Bronchial epithelial cell (primary cell): ENCODE measurements around the gene ADAMTS17. TPM values are rescaled to one million over a fixed set of nuclear protein-coding genes. Genes with fewer than 3 reads are reported as not detected.
A peak's percentile ranks its signal among the peaks of the same experiment; 100 is the strongest.

Experiments used
- DNase-seq: peaks from one replicate; pipeline ENCODE4 v3.0.0-alpha.2; 2010; ENCODE audit warnings: low read depth
- FAIRE-seq: peaks from 2 replicates; lab custom pipeline; 2011; peaks lifted over from hg19 to GRCh38; lab: Jason Lieb, UNC
- H3K27me3 ChIP-seq: 2 replicates; pipeline ENCODE4 v1.5.1; 2011; ENCODE audit warnings: low read length; ENCODE audit not compliant: control insufficient read depth, insufficient read depth
- H3K36me3 ChIP-seq: 2 replicates; pipeline ENCODE4 v1.5.1; 2011; ENCODE audit warnings: low read length; ENCODE audit not compliant: control insufficient read depth, insufficient read depth
- H3K4me3 ChIP-seq: 2 replicates; pipeline ENCODE4 v1.5.1; 2011; ENCODE audit warnings: mild to moderate bottlenecking, low read depth, low read length, control low read depth
- total RNA-seq: library from RNA; depleted of rRNA; stranded (reverse); fragments of >200 nt; gene quantifications from 2 replicates; pipeline ENCODE4 v1.2.1, GENCODE V29; 2014
- TF ChIP-seq, protein P1 (sequence below): IDR thresholded peaks from 2 replicates; pipeline ENCODE4 v1.5.1; 2011; ENCODE audit warnings: mild to moderate bottlenecking, moderate library complexity, low read length, control low read depth, inconsistent platforms; ENCODE audit not compliant: insufficient read depth, severe bottlenecking

Gene ADAMTS17
- total RNA-seq, 1 donor from 2014 or later = 1.1 TPM

- DNase-seq (no peak), FAIRE-seq (peak; percentile 70)
- H3K4me3 ChIP-seq = no peak overlapping the region
- H3K27me3 ChIP-seq = no peaks in the 10 kb centered on the region
- TF ChIP-seq, protein P1, sequence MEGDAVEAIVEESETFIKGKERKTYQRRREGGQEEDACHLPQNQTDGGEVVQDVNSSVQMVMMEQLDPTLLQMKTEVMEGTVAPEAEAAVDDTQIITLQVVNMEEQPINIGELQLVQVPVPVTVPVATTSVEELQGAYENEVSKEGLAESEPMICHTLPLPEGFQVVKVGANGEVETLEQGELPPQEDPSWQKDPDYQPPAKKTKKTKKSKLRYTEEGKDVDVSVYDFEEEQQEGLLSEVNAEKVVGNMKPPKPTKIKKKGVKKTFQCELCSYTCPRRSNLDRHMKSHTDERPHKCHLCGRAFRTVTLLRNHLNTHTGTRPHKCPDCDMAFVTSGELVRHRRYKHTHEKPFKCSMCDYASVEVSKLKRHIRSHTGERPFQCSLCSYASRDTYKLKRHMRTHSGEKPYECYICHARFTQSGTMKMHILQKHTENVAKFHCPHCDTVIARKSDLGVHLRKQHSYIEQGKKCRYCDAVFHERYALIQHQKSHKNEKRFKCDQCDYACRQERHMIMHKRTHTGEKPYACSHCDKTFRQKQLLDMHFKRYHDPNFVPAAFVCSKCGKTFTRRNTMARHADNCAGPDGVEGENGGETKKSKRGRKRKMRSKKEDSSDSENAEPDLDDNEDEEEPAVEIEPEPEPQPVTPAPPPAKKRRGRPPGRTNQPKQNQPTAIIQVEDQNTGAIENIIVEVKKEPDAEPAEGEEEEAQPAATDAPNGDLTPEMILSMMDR = no peak
- H3K36me3 ChIP-seq = no peaks in the 10 kb centered on the region
Measured at GRCh38 chr15:100115066-100115710, 226.6 kb downstream of the ADAMTS17 start.

DNA sequence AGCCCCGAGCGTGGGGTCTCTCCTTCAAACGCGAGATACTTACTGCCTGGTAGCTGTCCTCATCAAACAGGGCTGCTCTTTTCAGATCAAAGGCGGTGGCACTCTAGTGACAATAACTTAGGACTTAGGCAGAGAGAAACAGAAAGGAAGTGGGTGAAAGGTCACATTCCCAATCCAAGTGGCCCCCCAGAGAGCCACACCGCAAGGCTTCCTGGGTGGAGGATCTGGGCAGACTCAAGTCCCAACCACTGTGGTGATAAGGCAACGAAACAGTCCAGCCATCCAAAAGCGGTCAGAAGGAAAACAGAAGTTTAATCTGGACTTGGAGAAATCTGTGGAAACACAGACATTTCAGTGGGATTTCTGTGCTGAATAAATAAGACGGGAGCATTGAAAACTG lies 227.2 kb downstream of the ADAMTS17 start:
- H3K27me3 ChIP-seq = no peaks in the 10 kb centered on the region
- no peak overlapping the region for H3K4me3 ChIP-seq
- H3K36me3 ChIP-seq = no peaks in the 10 kb centered on the region
- DNase-seq = no peak
- TF ChIP-seq, protein P1 = no peak
- no peak for FAIRE-seq

GRCh38 chr15:100114100-100114499 lies 227.7 kb downstream of the ADAMTS17 start:
- H3K36me3 ChIP-seq = no peaks in the 10 kb centered on the region
- TF ChIP-seq, protein P1 = no peak
- no peak overlapping the region for H3K4me3 ChIP-seq
- DNase-seq (peak; percentile 46), FAIRE-seq (no peak)
- no peaks in the 10 kb centered on the region for H3K27me3 ChIP-seq

DNA sequence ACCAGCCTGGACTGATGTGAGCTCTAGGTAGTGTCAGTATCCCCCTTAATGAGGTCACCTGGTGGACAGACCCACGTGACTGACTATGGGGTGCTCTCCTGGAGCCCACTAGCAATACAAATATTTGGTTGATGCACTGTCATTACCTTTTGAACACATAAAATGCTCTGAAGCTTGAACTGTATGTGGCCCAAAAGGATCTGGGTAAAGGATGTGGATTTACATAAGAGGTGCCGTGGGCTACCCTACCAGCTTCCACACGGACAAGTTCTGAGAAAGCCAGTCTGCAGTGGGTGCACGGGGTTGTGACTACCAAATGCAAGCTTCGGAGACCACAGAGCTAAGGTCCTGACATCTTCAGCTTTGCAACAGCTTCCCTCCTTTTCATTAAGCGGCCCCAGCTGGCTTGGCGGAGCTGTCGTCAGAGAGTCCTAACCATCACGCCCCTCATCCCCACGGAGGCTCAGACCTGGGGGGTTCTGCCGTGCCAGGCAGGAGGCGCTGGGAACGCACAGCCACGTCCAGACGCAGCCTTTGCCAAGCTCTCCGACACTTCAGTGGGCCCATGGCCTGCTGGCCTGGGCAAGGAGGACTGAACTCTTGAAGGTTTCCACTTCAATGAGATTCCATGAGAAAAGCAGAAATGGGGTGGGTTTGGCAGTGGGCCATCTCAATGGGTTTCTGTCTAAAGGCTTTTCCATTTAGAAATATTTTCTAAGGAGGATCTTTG lies 228.3 kb downstream of the ADAMTS17 start:
- no peak for FAIRE-seq
- H3K4me3 ChIP-seq = no peak overlapping the region

GRCh38 chr15:100112636-100113305 lies 229.0 kb downstream of the ADAMTS17 start:
- H3K36me3 ChIP-seq = no peaks in the 10 kb centered on the region
- FAIRE-seq = peak; percentile 87
- no peak for DNase-seq
- H3K4me3 ChIP-seq = no peak overlapping the region
- H3K27me3 ChIP-seq = no peaks in the 10 kb centered on the region
- TF ChIP-seq, protein P1 = no peak

More for the DNA sequence above, 228.3 kb downstream of the ADAMTS17 start:
- no peaks in the 10 kb centered on the region for H3K27me3 ChIP-seq
- H3K36me3 ChIP-seq = no peaks in the 10 kb centered on the region
- TF ChIP-seq, protein P1 = no peak
- DNase-seq = no peak
